GM21576 (cell line): ENCODE data around the gene LPP.
A peak's percentile ranks its signal among the peaks of the same experiment; 100 is the strongest.

Experiments
- ATAC-seq: cut with Tn5 transposase; IDR thresholded peaks from one replicate; pipeline ENCODE4 v1.9.1; 2021; ENCODE audit warnings: mild to moderate bottlenecking, moderate library complexity; ENCODE audit not compliant: unreplicated experiment

LPP gene

GRCh38 chr3:188391592-188391991 is 237.6 kb downstream of the LPP start:
- ATAC-seq: no peak

- ATAC-seq: no peak
These were observed 238.1 kb downstream of the LPP start for GRCh38 chr3:188392076-188392475.

- no peak for ATAC-seq
These were observed 240.7 kb downstream of the LPP start for GRCh38 chr3:188394623-188395022.

DNA sequence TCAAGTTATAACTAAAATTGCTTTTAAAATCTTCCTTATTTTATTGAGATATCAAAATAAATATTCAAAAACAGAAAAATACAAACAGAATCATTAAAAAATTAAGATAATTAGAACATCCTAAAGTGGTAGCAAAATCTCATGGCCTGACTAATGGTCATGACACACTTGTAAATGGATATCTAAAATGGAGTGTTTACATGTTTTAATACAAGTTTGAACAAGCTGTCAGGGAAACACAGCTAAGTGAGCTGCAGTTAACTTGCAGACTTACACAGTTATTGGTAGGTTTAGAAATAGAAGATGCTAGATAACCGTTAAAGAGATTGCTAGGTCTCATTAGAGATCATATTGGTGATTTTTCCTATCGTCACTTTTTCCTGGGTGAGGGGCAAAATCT is 242.3 kb downstream of the LPP start:
- no peak for ATAC-seq

GRCh38 chr3:188396900-188397299 is 242.9 kb downstream of the LPP start:
- ATAC-seq: no peak

GRCh38 chr3:188397766-188398705 is 244.1 kb downstream of the LPP start:
- no peak for ATAC-seq

- ATAC-seq: peak; percentile 95
These were observed 246.7 kb downstream of the LPP start for GRCh38 chr3:188400494-188401243.

DNA sequence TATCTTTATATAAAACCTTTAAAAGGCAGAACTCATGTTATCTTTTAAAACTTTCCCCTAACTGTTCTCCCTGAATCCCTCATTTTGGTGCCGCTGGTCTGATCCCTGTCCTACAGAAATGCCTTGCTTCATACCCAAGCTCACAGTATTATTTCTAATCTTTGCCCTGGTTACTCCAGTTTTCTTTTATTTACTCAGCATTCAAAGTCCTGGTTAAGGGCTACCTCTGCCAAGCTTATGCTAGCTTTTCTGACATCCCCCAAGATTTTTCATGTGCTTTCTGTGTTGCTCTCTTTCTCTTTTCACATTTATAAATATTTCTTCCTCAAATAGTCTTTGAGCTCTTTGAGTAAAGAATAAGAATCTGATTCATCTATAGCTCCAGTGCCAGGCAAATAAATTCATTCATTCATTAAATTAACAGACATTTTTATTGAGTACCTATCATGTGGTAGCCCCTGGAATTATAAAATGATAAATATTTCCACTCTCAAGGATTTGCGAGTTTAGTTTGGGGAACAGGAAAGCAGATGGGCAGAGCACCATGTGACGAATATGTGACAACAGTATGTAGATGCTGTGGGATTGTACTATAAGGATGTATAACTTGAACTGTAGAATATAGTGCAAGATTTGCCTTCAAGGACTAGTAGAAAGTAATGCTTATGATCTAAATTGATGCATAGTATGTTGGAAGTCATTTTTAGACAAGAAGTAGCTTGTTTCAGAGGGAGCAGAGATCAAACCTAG is 247.5 kb downstream of the LPP start:
- ATAC-seq: no peak

DNA sequence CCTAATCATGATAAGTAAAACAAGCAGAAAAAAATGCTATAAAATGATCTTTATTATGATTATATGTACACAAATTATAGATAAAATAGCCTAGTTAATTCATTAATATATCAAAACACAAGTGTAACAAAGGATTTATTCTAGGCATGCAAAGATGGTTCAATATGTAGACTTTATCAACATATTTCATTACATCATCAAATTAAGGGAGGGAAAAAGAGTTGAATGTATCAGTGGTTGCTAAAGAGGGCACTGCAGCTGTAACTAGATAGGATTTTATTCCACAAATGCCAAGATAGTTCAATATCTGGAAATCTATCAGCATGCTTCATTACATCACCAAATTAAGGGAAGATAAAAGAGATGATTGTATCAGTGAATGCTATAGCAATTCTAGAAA is 248.3 kb downstream of the LPP start:
- no peak for ATAC-seq

GRCh38 chr3:188403404-188403803 is 249.4 kb downstream of the LPP start:
- no peak for ATAC-seq

DNA sequence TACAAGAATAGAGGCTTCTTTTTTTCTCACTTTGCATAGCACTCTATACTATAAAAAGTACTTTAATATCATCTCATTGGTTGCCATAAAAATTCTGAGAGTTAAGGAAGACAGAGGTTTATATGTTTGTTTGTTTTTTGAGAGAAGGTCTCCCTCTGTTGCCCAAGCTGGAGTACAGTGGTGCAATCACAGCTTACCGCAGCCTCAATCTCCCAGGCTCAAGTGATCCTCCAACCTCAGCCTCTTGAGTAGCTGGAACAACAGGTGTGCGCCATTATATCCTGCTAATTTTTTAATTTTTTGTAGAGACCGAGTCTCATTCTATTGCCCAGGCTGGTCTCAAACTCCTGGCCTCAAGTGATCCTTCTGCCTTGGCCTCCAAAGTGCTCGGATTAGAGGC is 250.2 kb downstream of the LPP start:
- ATAC-seq: no peak

DNA sequence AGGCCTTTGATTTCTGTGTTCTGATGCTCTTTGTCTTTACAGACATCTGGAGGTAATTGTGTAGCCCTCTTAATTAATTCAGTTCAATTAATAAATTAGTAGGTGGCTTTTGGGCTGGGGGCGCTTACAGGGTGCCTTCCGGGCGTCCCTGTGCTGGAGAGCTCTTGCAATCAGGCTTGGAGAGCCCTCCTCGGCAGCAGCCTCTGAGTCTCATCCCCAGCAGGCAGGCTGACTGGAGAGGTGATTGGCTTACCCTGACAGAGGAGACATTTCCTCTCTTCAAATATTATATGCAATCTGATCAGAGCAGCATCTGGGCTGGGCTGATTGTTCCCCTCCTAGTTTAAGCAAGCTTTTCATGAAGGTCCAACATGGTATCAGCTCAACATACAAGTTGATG is 250.7 kb downstream of the LPP start:
- ATAC-seq: no peak

GRCh38 chr3:188407158-188407880 is 253.4 kb downstream of the LPP start:
- ATAC-seq: no peak

DNA sequence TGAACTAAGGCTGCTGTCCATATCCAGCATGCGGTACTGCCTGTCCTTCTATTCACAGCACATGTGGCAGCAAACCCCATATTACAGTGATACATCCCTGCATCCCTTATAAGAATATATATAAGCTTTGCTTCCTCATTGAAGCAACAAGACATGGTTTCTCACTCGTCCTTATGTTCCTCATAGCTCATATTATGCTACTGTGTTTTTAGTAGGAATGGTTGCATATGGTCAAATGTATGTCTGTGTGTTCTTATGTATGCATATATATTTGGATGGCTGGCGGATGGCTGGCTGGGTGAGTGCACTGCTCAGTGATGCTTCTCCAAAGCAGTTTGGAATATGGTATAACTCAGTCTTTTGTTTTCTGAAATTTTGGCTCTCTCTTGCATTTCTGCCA is 254.9 kb downstream of the LPP start:
- ATAC-seq: no peak

DNA sequence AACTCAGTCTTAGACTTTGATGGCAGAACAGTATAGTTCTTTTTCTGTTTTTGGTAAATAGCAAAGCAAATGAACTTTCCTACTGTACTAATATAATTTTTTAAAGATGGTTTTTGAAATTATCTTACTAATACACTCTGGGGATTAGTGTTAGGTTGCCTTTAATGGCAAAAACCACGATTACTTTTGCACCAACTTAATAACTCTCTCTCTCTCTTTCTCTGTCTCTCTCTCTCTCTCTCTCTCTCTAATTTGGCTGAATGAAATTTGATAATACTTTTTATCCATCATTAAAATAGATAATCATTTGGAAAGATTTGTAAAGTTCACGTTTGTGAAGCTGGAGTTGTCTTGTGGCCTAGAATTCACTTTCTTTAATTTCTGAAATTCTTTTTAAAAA is 257.8 kb downstream of the LPP start:
- no peak for ATAC-seq

GRCh38 chr3:188415196-188415595 is 261.2 kb downstream of the LPP start:
- ATAC-seq: no peak

DNA sequence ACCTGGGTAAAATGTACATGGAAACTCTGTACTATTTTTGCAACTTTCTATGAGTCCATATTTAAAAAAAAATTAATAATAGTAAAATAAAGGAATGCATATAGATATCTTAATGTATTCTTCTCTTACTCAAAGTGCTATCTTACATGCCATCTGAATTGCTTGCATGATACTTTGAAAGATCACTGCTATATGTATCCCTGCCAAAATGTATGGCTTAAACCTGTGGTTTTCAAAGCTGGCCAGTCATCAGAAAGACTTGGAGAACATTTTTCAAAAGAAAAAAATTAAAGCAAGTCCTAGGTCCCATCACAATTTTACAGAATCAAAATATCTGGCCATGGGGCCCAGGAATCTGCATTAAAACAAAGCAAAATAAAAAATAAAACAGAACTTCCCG is 262.1 kb downstream of the LPP start:
- ATAC-seq: no peak

DNA sequence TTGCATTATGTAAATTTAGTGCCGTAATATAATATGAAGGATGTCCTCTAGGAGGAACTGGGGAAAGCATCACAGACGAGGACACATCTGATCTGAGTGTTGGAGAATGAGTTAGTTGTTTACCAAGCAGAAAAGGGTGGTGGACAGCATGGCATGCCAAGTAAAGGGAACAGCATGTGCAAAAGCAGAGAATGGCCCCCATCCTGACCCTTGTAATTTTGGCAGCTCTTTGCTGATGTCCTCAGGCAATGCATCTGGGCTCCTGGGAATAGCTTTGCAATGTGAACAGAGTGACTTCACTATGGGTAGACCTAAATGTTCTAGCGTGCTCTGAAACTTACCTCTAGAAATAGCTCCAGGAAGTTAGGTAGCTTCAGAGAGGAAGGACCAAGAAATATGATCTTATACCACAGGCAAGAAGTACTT is 263.3 kb downstream of the LPP start:
- no peak for ATAC-seq

DNA sequence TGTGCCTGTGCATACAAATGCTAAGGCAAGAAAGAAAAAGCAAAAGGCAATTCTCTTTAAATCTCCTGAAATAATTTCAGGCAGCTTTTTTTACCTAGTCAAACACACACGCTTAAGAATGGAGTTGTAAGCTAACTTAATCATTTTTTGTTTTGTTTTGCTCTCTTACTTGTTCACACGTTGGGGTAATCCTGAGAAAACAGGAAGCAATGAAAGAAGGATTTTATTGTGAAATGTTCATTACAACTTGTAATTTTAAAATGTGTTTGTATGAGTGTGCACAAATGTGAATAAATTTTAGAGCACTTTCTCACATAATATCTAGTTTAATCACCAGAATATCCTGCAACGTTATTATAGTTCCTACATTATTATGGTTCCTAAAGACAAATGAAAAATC is 263.8 kb downstream of the LPP start:
- ATAC-seq: no peak

DNA sequence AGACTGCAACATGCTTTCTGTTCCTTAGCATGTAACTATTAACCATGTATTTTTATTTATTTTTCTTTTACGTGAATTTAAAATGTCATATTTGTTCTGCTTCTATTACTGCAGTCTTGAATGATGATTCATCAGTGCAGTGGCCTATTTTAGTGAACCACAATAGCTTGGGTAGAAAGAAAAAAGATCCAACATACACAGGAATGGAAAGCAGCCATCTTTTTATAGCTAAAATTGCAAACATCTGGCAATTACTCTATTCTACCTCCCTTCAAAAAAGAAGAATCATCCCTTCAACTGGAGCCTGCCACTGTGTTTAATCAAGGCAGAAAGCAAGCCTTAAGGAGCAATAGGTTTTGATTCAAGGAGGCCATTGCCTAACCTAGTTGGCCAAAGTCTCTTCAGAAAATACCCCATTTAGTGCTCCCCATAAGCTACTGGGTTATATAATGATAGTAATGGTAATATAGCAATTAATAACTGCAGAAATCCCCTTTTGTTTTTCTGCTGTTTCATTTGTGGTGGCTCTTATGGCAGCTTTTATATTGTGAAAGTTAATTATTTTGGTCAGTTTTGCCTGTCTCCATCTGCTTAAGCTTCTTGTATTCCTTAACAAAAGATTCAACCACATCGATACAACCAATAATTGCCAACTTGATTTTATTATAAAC is 267.3 kb downstream of the LPP start:
- ATAC-seq: peak; percentile 9
